ENCODE data around the gene KRTAP6-2.

Gene KRTAP6-2

DNA sequence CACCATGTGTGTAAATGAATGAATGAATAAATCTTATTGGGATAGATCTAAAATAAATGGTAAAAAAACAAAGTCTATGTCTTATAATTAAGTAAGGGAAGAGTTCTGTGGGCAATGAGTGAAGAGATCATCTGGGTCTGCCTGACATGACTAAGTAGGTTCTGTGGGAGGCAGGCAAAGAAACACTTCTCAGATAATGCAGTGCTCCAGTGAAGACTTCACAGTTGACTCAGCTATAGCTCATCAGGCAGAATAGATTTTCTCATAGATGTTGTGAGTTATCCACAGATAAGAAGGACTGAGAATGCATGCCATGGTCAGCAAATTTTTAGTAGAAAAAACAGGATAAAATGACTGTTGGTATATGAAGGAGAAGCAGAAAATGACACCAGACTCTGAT, 20.9 kb downstream of the KRTAP6-2 start:
- no peak for DNase-seq (ENCODE audit: extremely low read depth in 1 of 2, low read depth in 1 of 2)

DNA sequence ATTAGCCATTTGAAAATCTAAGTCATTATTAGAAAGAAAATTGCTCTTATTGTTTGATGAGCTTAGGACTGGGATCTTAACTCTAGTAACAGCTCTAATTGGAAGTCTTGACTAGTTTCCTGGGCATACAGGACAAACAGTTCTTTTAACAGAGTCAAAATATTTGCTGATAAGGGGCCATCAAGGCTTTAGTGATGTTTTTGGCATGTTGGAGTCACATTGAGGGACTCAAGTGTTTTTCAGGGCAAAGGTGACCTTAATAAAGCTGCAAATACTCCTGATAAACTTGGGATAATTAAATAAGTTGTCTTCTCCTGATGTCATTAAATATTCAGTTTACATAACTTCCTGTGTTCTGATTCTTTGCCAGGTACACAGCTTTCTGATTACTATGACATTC, 31.1 kb downstream of the KRTAP6-2 start:
- no peak for DNase-seq (ENCODE audit: extremely low read depth in 1 of 2, low read depth in 1 of 2)

DNA sequence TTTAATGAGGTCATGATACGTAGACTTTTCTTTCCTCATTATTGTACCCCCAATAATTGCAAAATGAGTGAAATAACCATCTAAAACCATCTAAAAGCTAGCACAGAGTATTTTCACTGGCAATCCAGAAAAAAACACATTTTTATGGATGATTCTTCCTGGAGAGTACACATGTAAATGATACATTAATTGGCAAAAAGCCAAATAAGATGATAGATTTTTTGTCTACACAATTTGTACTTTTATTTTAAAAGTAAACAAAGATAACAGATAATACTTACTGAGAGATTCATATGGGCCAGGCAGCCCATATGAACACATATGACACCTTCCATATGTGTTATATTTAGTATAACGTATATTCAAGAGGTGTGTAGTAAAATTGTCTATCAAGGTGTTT, 35.1 kb downstream of the KRTAP6-2 start:
- DNase-seq (ENCODE audit: extremely low read depth in 1 of 2, low read depth in 1 of 2) = no peak

DNA sequence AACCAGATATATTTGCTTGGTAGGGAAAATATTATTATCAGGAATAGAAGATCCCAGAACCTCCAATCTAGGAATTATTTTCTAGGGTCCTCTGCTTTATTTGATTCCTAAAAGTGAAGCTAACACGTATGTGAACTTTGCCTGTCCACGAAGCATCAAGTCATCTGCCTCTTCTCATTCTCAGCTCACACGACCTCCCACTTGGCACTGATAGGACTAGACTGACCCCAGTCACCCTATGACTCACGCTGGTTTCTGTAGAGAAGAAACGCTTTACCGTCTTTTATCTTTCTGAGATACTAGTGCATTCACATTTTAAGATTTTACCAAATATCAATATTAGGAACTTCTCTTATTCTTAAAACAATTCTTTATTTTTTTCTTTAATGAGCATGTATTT, 35.6 kb downstream of the KRTAP6-2 start:
- DNase-seq (ENCODE audit: extremely low read depth in 1 of 2, low read depth in 1 of 2) = no peak

DNA sequence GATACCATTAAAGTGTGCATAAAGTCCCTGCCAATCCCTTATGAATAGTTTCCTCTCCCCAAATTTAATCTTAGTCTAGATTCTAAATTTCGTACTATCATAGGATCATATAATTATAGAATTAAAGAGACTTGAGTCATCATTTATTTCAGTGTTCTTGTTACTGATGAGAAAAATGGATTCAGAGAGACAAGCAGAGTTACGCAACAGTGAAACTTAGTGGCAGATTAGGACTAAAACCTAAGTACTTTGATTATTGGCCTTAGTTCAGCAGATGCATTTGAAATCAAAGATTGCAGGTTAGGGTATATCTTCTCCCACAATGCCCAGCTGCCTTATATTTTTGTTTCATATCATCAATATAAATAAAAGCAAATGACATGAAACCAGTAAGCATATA, 36.7 kb downstream of the KRTAP6-2 start:
- no peak for DNase-seq (ENCODE audit: extremely low read depth in 1 of 2, low read depth in 1 of 2)

DNA sequence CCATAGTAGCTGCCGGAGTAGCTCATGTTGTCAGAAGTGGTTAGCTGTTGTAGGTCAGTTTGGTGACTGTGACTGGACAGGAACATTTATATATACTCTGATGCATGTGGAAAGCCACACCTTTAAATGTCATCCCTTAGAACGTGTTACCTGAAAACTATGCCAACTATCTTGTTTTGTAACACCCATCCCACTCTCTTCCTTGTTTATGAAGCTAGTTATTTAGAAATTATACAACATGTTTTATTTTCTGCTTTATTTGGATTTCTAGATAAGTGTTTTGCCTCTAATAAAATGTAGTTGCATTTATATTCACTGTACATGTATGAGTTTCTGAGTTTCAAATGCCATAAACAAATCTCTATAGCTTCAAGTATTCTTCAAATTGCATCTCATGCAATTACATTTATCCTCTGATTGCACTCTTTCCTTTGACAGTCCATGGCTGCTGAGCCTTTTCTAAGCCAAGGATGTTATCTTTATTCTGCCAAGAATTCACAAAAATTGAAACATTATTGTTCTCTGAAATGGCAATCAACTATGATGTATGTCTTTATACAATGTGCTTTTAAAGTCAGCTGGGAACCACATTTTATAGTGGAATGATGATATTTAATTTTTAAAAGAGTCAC, 37.3 kb downstream of the KRTAP6-2 start, which contains the start of gene KRTAP19-7:
Gene KRTAP19-7 (minus strand): TSS at position 51 of the 632 bp plus-strand sequence. CDS start 25 bp downstream, at position 26.
- DNase-seq (ENCODE audit: extremely low read depth in 1 of 2, low read depth in 1 of 2) = no peak

DNA sequence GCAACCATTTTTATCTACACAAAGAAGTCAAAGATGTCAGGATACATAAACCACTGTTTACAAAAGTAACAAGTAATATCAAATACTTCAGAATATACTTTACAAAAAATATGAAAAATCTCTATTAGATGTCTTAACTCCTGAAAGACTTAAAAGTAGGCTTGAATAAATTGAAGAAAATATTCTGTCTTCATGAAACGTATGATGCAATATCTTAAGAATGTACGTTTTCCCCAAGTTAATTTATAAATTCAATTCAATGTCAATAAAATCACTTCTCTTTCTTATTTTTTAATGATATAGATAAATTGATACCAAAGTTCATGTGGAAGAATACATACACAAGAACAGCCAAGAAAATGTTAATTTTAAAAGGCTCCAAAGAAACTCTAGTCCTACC, 43.6 kb downstream of the KRTAP6-2 start:
- no peak for DNase-seq (ENCODE audit: extremely low read depth in 1 of 2, low read depth in 1 of 2)

DNA sequence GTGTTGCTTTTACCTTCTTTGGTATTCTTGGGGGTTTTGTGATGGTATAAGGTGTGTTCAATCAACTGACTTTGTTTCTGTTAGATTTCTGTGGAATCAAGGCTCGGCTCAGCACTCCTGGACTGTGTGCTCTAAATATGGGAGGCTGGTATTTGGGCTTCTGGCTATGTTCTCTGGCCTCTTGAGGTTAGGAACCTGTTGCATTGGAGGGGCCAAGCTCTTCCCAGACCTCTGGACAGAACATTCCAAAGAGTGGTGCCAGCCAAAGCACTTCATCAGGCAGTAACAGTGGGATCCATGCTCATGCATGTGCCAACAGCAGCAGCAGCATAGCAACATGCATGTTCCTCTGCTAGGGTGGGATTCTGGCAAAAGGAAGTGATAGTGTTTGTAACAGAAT, 45.9 kb downstream of the KRTAP6-2 start:
- DNase-seq (ENCODE audit: extremely low read depth in 1 of 2, low read depth in 1 of 2) = no peak
